SK-N-MC (cell line): ENCODE results near the gene GJC2.

ENCODE experiments used
- EZH2 ChIP-seq: fragments of 200-600 bp; sonication (generic); IDR thresholded peaks from one replicate; pipeline ENCODE4 v1.6.1; 2017; ENCODE audit warnings: antibody characterized with exemption
- POLR2AphosphoS5 ChIP-seq: IDR thresholded peaks from 2 replicates; pipeline ENCODE4 v1.6.1; 2012; ENCODE audit warnings: mild to moderate bottlenecking, low read depth, low read length, borderline replicate concordance

DNA sequence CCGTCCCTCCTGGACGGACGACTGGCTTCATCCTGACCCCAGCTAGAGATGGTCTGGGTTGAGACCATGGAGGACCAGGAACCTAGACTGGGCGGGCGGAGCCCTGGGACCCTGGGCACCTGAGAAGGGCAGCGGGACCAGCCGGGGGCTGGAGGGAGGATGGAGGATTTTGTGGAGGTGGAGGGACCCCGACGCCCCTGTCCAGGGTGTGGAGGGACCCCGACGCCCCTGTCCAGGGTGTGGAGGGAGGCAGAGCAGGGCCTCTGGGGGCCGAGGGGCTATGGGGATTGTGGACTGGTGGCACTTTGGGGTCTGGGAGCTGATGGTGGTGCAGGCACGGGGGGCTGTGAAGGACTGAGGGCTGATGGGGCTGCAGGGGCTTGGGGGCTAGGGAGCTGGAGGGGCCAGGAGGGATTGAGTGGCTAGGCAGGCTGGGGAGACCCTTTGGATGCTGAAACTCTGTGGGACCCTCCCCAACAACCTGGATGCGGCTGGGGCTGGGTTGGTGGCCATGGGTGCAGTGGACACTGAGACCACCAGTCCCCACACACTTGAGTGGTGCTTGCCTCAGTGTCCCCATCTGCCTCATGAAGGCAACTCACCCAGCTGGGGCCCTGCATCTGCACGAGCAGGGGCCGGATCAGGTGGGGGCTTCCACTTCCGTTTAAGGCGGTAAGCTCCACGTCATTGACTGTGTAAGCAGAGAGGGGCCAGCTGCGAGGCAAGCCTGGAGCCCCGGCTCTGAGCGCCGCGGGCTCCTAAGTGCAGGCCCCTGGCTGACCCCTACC lies 7.4 kb downstream of the GJC2 start:
- TF ChIP-seq POLR2AphosphoS5 (no peak), EZH2 (no peak)
